Activated CD8-positive, alpha-beta T cell treated with anti-CD3 and anti-CD28 coated beads for 36 hours (primary cell): Measurements from ENCODE around the gene LRRC7. TPM values are rescaled to one million over a fixed set of nuclear protein-coding genes. Genes with fewer than 3 reads are reported as not detected.

Experiments used
- ATAC-seq: fragments of 200-7000 bp; cut with Tn5 transposase; one replicate; pipeline ENCODE4 v1.10.0; 2021; ENCODE audit warnings: mild to moderate bottlenecking, moderate library complexity
- CTCF ChIA-PET: fragments of 350-600 bp; sonication (Branson Sonifier 250); formaldehyde crosslinking; loops from one replicate; lab custom pipeline; 2021; ENCODE audit warnings: antibody characterized with exemption; lab: Charles Lee
- POLR2A ChIA-PET: fragments of 350-600 bp; sonication (Branson Sonifier 250); formaldehyde crosslinking; loops from one replicate; lab custom pipeline; 2021; ENCODE audit warnings: antibody characterized with exemption; lab: Charles Lee
- DNase-seq: peaks from one replicate; pipeline ENCODE4 v3.0.0-alpha.2; 2020
- H3K27ac Mint-ChIP-seq: one replicate; pipeline ENCODE4 v1.8.0; 2021; ENCODE audit warnings: mild to moderate bottlenecking, mixed read lengths
- H3K27me3 Mint-ChIP-seq: one replicate; pipeline ENCODE4 v1.8.0; 2021; ENCODE audit warnings: mixed read lengths
- H3K36me3 Mint-ChIP-seq: one replicate; pipeline ENCODE4 v1.8.0; 2021; ENCODE audit warnings: low read depth, mixed read lengths
- H3K4me1 Mint-ChIP-seq: one replicate; pipeline ENCODE4 v1.8.0; 2021; ENCODE audit warnings: low read depth, mixed read lengths
- H3K4me3 Mint-ChIP-seq: one replicate; pipeline ENCODE4 v1.8.0; 2021; ENCODE audit warnings: mild to moderate bottlenecking, moderate library complexity, mixed read lengths
- H3K9me3 Mint-ChIP-seq: one replicate; pipeline ENCODE4 v1.8.0; 2021; ENCODE audit warnings: mixed read lengths
- CTCF ChIP-seq: fragments of 200-600 bp; IDR thresholded peaks from one replicate; pipeline ENCODE4 v1.8.0; 2022; ENCODE audit warnings: antibody characterized with exemption, mild to moderate bottlenecking
- intact Hi-C: fragments of 100-400 bp; cut with micrococcal nuclease; formaldehyde crosslinking; loops from one replicate; pipeline ENCODE4 v1.10.0; 2022
- total RNA-seq, 2 experiments: library from RNA; stranded (reverse); gene quantifications; one replicate each; pipeline ENCODE4 v1.2.3, GENCODE V29; 2021

The LRRC7 gene
- total RNA-seq, 2 experiments from 2014 or later: 0.27 to 0.29 TPM

GRCh38 chr1:70033266-70033873 lies 465.6 kb downstream of the LRRC7 start:
- H3K9me3 Mint-ChIP-seq: no peaks in the 10 kb centered on the region
- H3K4me1 Mint-ChIP-seq: no peaks in the 10 kb centered on the region
- intact Hi-C loops: no loop called here
- DNase-seq: no peak
- H3K4me3 Mint-ChIP-seq: no peak overlapping the region
- no peak for TF ChIP-seq CTCF
- no peaks in the 10 kb centered on the region for H3K27me3 Mint-ChIP-seq
- ChIA-PET POLR2A (no interaction called here), CTCF (no interaction called here)
- H3K27ac Mint-ChIP-seq: no peak overlapping the region
- ATAC-seq: no peak
- H3K36me3 Mint-ChIP-seq: no peaks in the 10 kb centered on the region

GRCh38 chr1:70033936-70034335 lies 466.2 kb downstream of the LRRC7 start:
- Mint-ChIP-seq H3K9me3 (no peaks in the 10 kb centered on the region), H3K36me3 (no peaks in the 10 kb centered on the region), H3K27me3 (no peaks in the 10 kb centered on the region), H3K27ac (no peak overlapping the region), H3K4me3 (no peak overlapping the region), H3K4me1 (no peaks in the 10 kb centered on the region)
- intact Hi-C loops: no loop called here
- DNase-seq: no peak
- ChIA-PET CTCF (no interaction called here), POLR2A (no interaction called here)
- no peak for ATAC-seq
- TF ChIP-seq CTCF: no peak

- Mint-ChIP-seq H3K36me3 (no peaks in the 10 kb centered on the region), H3K27ac (no peak overlapping the region), H3K4me1 (no peaks in the 10 kb centered on the region), H3K9me3 (no peaks in the 10 kb centered on the region), H3K27me3 (no peaks in the 10 kb centered on the region), H3K4me3 (no peak overlapping the region)
- intact Hi-C loops: no loop called here
- ChIA-PET POLR2A (no interaction called here), CTCF (no interaction called here)
- no peak for DNase-seq
- TF ChIP-seq CTCF: no peak
- no peak for ATAC-seq
Measured at GRCh38 chr1:70034403-70034802, 466.7 kb downstream of the LRRC7 start.

GRCh38 chr1:70038025-70038424 lies 470.3 kb downstream of the LRRC7 start:
- TF ChIP-seq CTCF: no peak
- DNase-seq (no peak), ATAC-seq (no peak)
- ChIA-PET POLR2A (no interaction called here), CTCF (no interaction called here)
- H3K4me3 Mint-ChIP-seq: no peak overlapping the region
- intact Hi-C loops: no loop called here
- H3K27me3 Mint-ChIP-seq: no peaks in the 10 kb centered on the region
- no peaks in the 10 kb centered on the region for H3K4me1 Mint-ChIP-seq
- H3K36me3 Mint-ChIP-seq: no peaks in the 10 kb centered on the region
- no peak overlapping the region for H3K27ac Mint-ChIP-seq
- no peaks in the 10 kb centered on the region for H3K9me3 Mint-ChIP-seq

- Mint-ChIP-seq H3K27ac (no peak overlapping the region), H3K9me3 (no peaks in the 10 kb centered on the region), H3K36me3 (no peaks in the 10 kb centered on the region), H3K4me3 (no peak overlapping the region), H3K27me3 (no peaks in the 10 kb centered on the region), H3K4me1 (no peaks in the 10 kb centered on the region)
- POLR2A ChIA-PET: no interaction called here
- no peak for DNase-seq
- CTCF ChIA-PET: no interaction called here
- no peak for TF ChIP-seq CTCF
- intact Hi-C loops: no loop called here
- no peak for ATAC-seq
Measured at GRCh38 chr1:70039485-70039884, 471.8 kb downstream of the LRRC7 start.
